Right atrium auricular region (tissue), 2 donors: ENCODE data around the gene MSANTD4. TPM values are rescaled to one million over a fixed set of nuclear protein-coding genes. Genes with fewer than 3 reads are reported as not detected.
"Not testable (repeated sequence)": the region's sequence is repeated elsewhere in the genome, so short reads cannot be mapped to it uniquely, and the experiment has no call there.

Experiments used
- DNase-seq: peaks from one replicate; pipeline ENCODE4 v3.0.0-alpha.2; 2019; ENCODE audit warnings: low spot score
- H3K27ac ChIP-seq, 2 donors: fragments of 200-600 bp; sonication (generic); 1 replicate in 1 of 2; 2 replicates in 1 of 2; pipeline ENCODE4 v1.5.1; 2016 to 2019
- H3K27me3 ChIP-seq, 2 donors: fragments of 200-600 bp; sonication (generic); one replicate each; pipeline versions ENCODE4 v1.5.1 to v1.6.0; 2017 to 2019
- H3K36me3 ChIP-seq: fragments of 200-600 bp; sonication (generic); one replicate; pipeline ENCODE4 v1.5.1; 2016
- H3K4me1 ChIP-seq, 2 donors: fragments of 200-600 bp; sonication (generic); one replicate each; pipeline versions ENCODE4 v1.5.1 to v1.6.0; 2017 to 2019
- H3K4me3 ChIP-seq, 2 donors: fragments of 200-600 bp; sonication (generic); 1 replicate in 1 of 2; 2 replicates in 1 of 2; pipeline ENCODE4 v1.5.1; 2017 to 2019; ENCODE audit warnings: mild to moderate bottlenecking in 1 of 2, moderate library complexity in 1 of 2
- H3K9me3 ChIP-seq, 2 donors: fragments of 200-600 bp; sonication (generic); one replicate each; pipeline ENCODE4 v1.5.1; 2019
- total RNA-seq, 2 donors: library from RNA; depleted of rRNA; stranded (reverse); fragments of >200 nt; gene quantifications; one replicate each; pipeline ENCODE4 v1.1.0, GENCODE V29; 2016
- TF ChIP-seq, protein P1 (sequence below), 2 donors: fragments of 200-600 bp; sonication (generic); IDR thresholded peaks; one replicate each; pipeline ENCODE4 v1.5.1; 2019; ENCODE audit warnings: antibody characterized with exemption in 2 of 2

The MSANTD4 gene
- total RNA-seq, 2 donors from 2014 or later = 17.8 to 21.5 TPM

DNA sequence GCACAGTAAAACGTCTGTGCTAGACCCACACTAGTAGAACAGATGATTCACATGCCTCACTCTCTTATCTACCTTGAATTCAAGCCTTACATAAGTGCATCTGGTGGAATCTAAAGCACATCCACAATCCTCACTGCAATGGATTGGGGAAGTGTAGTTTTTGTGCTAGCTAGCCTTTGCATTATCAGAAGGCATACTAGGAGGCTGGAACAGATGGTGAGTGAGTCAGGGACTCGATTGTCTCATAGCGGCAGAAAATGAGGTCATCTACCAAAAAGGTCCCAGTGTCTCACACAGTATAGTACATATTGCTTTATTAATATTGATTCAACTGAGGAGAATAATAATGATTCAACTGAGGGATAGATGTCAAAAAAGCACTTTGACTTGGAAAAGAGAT is 9.3 kb downstream of the MSANTD4 start:
- DNase-seq = no peak

DNA sequence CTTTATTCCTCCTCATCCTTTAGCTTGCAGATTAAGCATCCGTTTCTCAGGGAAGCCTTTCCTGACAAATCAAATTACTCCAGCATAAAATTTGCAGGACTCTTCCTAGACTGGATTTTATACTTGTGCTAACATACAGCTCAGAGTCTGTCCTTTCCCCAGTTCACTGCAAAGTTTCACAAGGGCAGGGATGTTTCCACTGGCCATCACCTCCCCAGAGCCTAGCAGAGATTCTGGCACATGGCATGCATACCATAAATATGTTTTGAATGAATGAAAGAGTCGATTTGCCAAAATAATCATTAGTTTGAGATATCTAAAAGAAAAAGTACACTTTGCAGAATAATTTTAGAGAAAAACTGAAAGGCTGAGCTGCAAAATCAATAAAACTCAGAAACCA is 10.6 kb downstream of the MSANTD4 start:
- Histone ChIP-seq H3K36me3 (peaks cover 39% of the 10 kb centered on the region), H3K4me1 (peaks cover 0 to 24% of the 10 kb centered on the region in 2 donors), H3K4me3 (no peak overlapping the region), H3K27me3 (no peaks in the 10 kb centered on the region), H3K9me3 (no peaks in the 10 kb centered on the region), H3K27ac (no peak overlapping the region)
- TF ChIP-seq, protein P1, sequence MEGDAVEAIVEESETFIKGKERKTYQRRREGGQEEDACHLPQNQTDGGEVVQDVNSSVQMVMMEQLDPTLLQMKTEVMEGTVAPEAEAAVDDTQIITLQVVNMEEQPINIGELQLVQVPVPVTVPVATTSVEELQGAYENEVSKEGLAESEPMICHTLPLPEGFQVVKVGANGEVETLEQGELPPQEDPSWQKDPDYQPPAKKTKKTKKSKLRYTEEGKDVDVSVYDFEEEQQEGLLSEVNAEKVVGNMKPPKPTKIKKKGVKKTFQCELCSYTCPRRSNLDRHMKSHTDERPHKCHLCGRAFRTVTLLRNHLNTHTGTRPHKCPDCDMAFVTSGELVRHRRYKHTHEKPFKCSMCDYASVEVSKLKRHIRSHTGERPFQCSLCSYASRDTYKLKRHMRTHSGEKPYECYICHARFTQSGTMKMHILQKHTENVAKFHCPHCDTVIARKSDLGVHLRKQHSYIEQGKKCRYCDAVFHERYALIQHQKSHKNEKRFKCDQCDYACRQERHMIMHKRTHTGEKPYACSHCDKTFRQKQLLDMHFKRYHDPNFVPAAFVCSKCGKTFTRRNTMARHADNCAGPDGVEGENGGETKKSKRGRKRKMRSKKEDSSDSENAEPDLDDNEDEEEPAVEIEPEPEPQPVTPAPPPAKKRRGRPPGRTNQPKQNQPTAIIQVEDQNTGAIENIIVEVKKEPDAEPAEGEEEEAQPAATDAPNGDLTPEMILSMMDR (IDR thresholded peaks at IDR 0.05) = no peak
- DNase-seq = no peak

More for the DNA sequence above, 9.3 kb downstream of the MSANTD4 start:
- peaks cover 0 to 34% of the 10 kb centered on the region in 2 donors for H3K4me1 ChIP-seq
- no peaks in the 10 kb centered on the region for H3K9me3 ChIP-seq
- TF ChIP-seq, protein P1 (IDR thresholded peaks at IDR 0.05) = no peak
- H3K4me3 ChIP-seq = no peak overlapping the region
- no peaks in the 10 kb centered on the region for H3K27me3 ChIP-seq
- H3K36me3 ChIP-seq = peaks cover 29% of the 10 kb centered on the region
- H3K27ac ChIP-seq = peak overlapping the region in 1 of 2 donors; percentile 20

DNA sequence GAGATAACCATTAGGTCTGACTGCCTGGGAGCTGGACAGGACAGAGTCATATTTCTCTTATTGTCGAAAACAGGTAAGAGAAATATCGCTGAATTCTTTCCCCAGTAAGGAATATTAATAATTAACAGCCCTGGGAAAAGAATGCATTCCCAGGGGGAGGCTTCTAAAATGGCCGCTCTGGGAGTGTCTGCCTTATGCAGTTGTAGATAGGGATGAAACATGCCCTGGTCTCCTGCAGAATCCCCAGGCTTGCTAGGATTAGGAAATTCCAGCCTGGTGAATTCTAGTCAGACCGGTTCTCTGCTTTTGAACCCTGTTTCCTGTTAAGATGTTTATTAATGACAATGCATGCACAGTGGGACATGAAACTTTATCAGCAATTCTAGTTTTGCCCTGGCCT is 18.9 kb downstream of the MSANTD4 start:
- not testable (repeated sequence) for H3K4me3 ChIP-seq, H3K9me3 ChIP-seq, H3K27ac ChIP-seq, H3K4me1 ChIP-seq, H3K27me3 ChIP-seq, DNase-seq
- peaks cover 21% of the 10 kb centered on the region for H3K36me3 ChIP-seq

DNA sequence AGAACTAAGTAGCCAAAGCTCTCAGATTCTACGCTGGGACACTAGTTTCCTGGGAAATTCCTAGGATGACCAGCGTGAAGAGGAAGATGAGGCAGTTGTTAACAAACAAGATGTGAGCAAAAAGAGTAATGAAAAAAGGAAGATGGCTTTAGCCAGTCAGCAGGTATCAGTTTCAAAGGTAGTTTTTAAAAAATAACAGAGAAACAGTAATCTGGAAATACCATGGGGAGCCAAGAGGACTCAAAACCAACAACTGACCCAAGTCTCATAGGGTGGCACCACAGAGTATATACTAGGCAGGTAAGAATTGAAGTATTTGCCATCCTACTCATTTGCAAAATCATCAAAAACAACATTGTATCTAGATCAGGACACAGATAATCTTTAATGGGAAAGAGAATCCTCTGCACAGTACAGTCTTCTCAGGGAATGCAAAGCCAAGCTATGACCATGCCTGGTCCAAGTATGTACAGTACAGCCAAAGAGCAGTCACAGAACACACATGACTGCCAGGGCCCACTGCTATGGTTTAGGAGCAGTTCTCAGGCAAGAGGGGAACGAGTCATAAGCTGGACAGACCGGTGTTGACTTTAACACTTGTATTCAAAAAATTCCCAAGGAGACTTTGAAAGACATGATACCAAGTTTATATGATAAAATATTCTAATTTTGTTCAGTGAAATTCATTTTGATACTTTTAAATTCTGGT is 20.6 kb downstream of the MSANTD4 start:
- Histone ChIP-seq H3K4me1 (no peaks in the 10 kb centered on the region), H3K27ac (no peak overlapping the region), H3K36me3 (peaks cover 7% of the 10 kb centered on the region), H3K9me3 (peaks cover 0 to 9% of the 10 kb centered on the region in 2 donors), H3K27me3 (no peaks in the 10 kb centered on the region), H3K4me3 (no peak overlapping the region)
- TF ChIP-seq, protein P1 (IDR thresholded peaks at IDR 0.05) = no peak
- no peak for DNase-seq

DNA sequence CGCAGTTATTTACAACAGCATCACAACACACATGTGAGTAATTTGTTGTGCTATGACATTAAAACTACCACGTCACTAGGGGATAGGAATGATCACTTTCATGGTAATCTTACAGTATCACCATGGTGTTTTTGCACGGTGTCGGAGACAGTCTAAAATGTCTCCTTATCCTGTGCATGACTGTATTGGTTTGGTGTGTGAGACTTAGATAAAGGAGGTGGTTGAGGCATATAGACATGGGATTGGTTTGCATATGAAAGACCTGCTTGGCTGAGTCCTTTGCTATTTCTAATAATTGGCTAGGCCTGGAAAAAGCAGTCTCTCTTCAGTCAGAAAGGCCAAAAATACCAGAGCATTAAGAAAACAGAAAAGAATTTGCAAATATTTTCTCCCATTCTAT is 30.2 kb downstream of the MSANTD4 start:
- Histone ChIP-seq H3K4me3 (no peak overlapping the region), H3K4me1 (no peaks in the 10 kb centered on the region), H3K9me3 (peaks cover 0 to 4% of the 10 kb centered on the region in 2 donors), H3K27me3 (no peaks in the 10 kb centered on the region), H3K36me3 (no peaks in the 10 kb centered on the region), H3K27ac (no peak overlapping the region)
- DNase-seq = no peak
- TF ChIP-seq, protein P1 (IDR thresholded peaks at IDR 0.05) = no peak

DNA sequence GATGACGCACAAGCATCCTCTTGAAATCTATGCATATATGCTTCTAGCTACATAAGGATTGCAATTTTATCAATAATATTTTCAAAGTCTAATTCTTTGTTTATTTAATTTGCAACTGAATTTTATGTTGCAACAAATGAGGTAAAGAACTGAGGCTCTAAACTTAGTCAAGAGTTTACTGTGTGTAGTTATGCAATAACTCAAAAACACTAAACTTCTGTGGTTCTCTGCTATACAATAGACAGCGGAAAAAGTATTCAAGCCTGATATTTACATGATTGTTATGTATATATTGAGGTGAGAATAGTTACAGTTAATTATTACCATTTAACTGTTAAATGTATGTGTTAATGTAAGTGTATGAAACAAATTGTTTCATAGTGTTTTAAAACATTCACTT is 32.9 kb downstream of the MSANTD4 start:
- H3K9me3 ChIP-seq = peaks cover 0 to 4% of the 10 kb centered on the region in 2 donors
- no peak overlapping the region for H3K27ac ChIP-seq
- H3K4me3 ChIP-seq = no peak overlapping the region
- no peak for DNase-seq
- H3K36me3 ChIP-seq = no peaks in the 10 kb centered on the region
- no peaks in the 10 kb centered on the region for H3K27me3 ChIP-seq
- no peaks in the 10 kb centered on the region for H3K4me1 ChIP-seq
- TF ChIP-seq, protein P1 (IDR thresholded peaks at IDR 0.05) = no peak
